Smooth muscle cell (in vitro differentiated cells): Measurements from ENCODE around the gene FOXB1. TPM values are rescaled to one million over a fixed set of nuclear protein-coding genes. Genes with fewer than 3 reads are reported as not detected.

Source experiments
- DNase-seq: peaks from one replicate; lab custom pipeline; 2025; ENCODE audit not compliant: unreplicated experiment; lab: John Stamatoyannopoulos, UW
- H2AFZ ChIP-seq: fragments of 200-600 bp; sonication (generic); 2 replicates; pipeline ENCODE4 v1.6.0; 2016; ENCODE audit warnings: antibody characterized with exemption, low read depth, mild to moderate bottlenecking
- H3F3A ChIP-seq: fragments of 200-600 bp; sonication (generic); 2 replicates; pipeline ENCODE4 v1.6.0; 2017; ENCODE audit warnings: antibody characterized with exemption, low read depth
- H3K27ac ChIP-seq: fragments of 200-600 bp; sonication (generic); 2 replicates; pipeline ENCODE4 v1.5.1; 2016; ENCODE audit warnings: low read depth, mild to moderate bottlenecking
- H3K27me3 ChIP-seq: fragments of 200-600 bp; sonication (generic); 2 replicates; pipeline ENCODE4 v1.6.1; 2016; ENCODE audit warnings: low read depth, mild to moderate bottlenecking
- H3K36me3 ChIP-seq: fragments of 200-600 bp; sonication (generic); 2 replicates; pipeline ENCODE4 v1.5.1; 2016; ENCODE audit warnings: low read depth
- H3K4me1 ChIP-seq: fragments of 200-600 bp; sonication (generic); 2 replicates; pipeline ENCODE4 v1.5.1; 2016; ENCODE audit warnings: low read depth
- H3K4me2 ChIP-seq: fragments of 200-600 bp; sonication (generic); 2 replicates; pipeline ENCODE4 v1.6.0; 2016; ENCODE audit warnings: mild to moderate bottlenecking
- H3K4me3 ChIP-seq: fragments of 200-600 bp; sonication (generic); 2 replicates; pipeline ENCODE4 v1.5.1; 2016; ENCODE audit warnings: mild to moderate bottlenecking
- H3K79me2 ChIP-seq: fragments of 200-600 bp; sonication (generic); 2 replicates; pipeline ENCODE4 v1.6.0; 2016; ENCODE audit warnings: low read depth, mild to moderate bottlenecking
- H3K9ac ChIP-seq: fragments of 200-600 bp; sonication (generic); 2 replicates; pipeline ENCODE4 v1.6.0; 2016; ENCODE audit warnings: low read depth
- H3K9me3 ChIP-seq: fragments of 200-600 bp; sonication (generic); replicated peaks from 2 replicates; pipeline ENCODE4 v1.5.1; 2016; ENCODE audit warnings: low read depth
- H4K20me1 ChIP-seq: fragments of 200-600 bp; sonication (generic); 2 replicates; pipeline ENCODE4 v1.6.0; 2016; ENCODE audit warnings: low read depth
- WGBS: methylation state at CpG from one replicate; pipeline ENCODE4 v1.1.7; 2016; ENCODE audit warnings: low lambda C conversion rate; 5-methylcytosine and 5-hydroxymethylcytosine counted together
- polyA plus RNA-seq: library from polyadenylated mRNA; unstranded; fragments of >200 nt; fragmentation: Nextera tagmentation; extraction: Ambion mirVana; gene quantifications from 2 replicates; pipeline ENCODE4 v1.2.1, GENCODE V29; 2016
- total RNA-seq: library from RNA; depleted of rRNA; stranded (reverse); fragments of >200 nt; gene quantifications from 2 replicates; pipeline ENCODE4 v1.2.3, GENCODE V29; 2014
- TF ChIP-seq, protein P1 (sequence below): fragments of 200-600 bp; sonication (generic); IDR thresholded peaks from 2 replicates; pipeline ENCODE4 v1.5.1; 2017; ENCODE audit warnings: borderline replicate concordance, mild to moderate bottlenecking, antibody characterized with exemption; ENCODE audit not compliant: insufficient read depth, poor library complexity, severe bottlenecking

The FOXB1 gene
- total and polyA plus RNA-seq, 2 experiments from 2014 or later, result not detected

DNA sequence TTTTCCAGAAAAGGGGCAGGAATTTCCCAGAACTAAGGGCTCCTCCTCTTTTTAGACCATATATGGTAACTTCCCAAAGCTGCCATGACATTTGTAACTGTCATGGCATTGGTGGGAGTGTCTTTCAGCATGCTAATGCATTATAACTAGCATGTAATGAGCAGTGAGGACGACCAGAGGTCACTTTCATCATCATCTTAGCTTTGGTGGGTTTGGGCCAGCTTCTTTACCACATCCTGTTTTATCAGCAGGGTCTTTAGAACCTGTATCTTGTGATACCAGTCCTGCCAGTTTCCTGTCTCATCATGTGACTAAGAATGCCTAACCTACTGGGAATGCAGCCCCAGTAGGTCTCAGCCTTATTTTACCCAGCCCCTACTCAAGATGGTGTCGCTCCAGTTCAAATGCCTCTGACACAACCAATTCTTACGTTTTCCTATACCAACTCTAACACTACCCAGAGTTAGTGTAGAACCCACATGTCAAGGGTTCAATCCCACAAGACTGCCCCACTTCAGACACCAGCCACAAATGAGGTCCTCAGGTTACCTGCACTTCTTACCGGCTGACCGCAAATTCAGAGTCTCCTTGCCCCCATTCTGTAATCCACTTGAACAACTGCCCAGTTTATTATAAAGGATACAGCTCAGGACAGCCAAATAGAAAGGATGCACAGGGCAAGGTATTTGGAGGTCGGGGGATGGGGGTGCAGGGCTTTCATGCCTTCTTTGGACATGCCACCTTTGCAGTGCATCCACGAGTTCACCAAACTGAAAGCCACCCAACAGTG is 17.7 kb downstream of the FOXB1 start:
- no peak overlapping the region for H3K27ac ChIP-seq
- H3K9ac ChIP-seq, result no peak overlapping the region
- 86% methylated on average over 7 of the region's 7 CpGs for WGBS
- no peaks in the 10 kb centered on the region for H3K36me3 ChIP-seq
- no peak overlapping the region for H2AFZ ChIP-seq
- H4K20me1 ChIP-seq, result no peaks in the 10 kb centered on the region
- no peaks in the 10 kb centered on the region for H3K4me1 ChIP-seq
- no peaks in the 10 kb centered on the region for H3K9me3 ChIP-seq
- H3K4me2 ChIP-seq, result no peak overlapping the region
- TF ChIP-seq, protein P1, sequence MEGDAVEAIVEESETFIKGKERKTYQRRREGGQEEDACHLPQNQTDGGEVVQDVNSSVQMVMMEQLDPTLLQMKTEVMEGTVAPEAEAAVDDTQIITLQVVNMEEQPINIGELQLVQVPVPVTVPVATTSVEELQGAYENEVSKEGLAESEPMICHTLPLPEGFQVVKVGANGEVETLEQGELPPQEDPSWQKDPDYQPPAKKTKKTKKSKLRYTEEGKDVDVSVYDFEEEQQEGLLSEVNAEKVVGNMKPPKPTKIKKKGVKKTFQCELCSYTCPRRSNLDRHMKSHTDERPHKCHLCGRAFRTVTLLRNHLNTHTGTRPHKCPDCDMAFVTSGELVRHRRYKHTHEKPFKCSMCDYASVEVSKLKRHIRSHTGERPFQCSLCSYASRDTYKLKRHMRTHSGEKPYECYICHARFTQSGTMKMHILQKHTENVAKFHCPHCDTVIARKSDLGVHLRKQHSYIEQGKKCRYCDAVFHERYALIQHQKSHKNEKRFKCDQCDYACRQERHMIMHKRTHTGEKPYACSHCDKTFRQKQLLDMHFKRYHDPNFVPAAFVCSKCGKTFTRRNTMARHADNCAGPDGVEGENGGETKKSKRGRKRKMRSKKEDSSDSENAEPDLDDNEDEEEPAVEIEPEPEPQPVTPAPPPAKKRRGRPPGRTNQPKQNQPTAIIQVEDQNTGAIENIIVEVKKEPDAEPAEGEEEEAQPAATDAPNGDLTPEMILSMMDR, result no peak
- no peak overlapping the region for H3K4me3 ChIP-seq
- H3F3A ChIP-seq, result no peaks in the 10 kb centered on the region
- no peaks in the 10 kb centered on the region for H3K79me2 ChIP-seq
- H3K27me3 ChIP-seq, result no peaks in the 10 kb centered on the region
- DNase-seq, result no peak

DNA sequence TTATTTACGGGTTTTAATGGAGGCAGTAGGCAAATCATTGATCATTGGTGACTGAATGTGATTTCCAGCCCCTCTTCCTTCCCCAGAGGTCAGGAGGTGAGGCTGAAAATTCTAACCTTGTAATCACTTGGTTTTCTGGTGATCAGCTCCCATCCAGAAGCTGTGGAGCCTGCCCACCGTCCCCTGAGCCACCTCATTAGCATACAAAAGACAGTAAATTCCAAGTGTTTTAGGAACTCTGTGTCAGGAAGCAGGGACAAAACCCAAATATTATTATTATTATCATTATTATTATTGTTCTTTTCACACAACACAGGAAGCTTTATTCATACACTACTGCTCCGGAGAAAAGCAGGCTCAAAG is 18.2 kb downstream of the FOXB1 start:
- 70% methylated on average over 3 of the region's 3 CpGs for WGBS

DNA sequence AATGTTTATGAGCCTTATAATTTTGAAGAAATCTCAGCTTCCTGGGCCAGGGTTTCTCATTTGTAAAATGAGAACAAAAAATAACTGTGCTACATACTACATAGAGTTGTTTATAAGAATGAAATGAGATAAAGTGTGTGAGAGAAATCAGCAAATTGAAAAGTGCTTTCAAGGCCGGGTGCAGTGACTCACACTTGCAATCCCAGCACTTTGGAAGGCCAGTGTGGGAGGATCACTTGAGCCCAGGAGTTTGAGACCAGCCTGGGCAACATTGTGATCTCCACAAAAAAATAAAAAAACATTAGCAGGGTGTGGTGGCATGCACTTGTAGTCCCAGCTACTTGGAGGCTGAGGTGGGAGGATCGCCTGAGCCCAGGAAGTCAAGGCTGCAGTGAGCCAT is 22.4 kb downstream of the FOXB1 start:
- TF ChIP-seq, protein P1, result no peak
- Histone ChIP-seq H3K4me2 (peak overlapping the region; percentile 8), H3K27ac (no peak overlapping the region), H3F3A (no peaks in the 10 kb centered on the region), H2AFZ (no peak overlapping the region), H4K20me1 (no peaks in the 10 kb centered on the region), H3K36me3 (no peaks in the 10 kb centered on the region), H3K9me3 (no peaks in the 10 kb centered on the region), H3K4me1 (no peaks in the 10 kb centered on the region), H3K9ac (no peak overlapping the region), H3K79me2 (no peaks in the 10 kb centered on the region), H3K4me3 (no peak overlapping the region), H3K27me3 (peaks cover 4% of the 10 kb centered on the region)
- no peak for DNase-seq
- 49% methylated on average over 2 of the region's 2 CpGs for WGBS

More for the DNA sequence above, 18.2 kb downstream of the FOXB1 start:
- Histone ChIP-seq H3K4me1 (no peaks in the 10 kb centered on the region), H2AFZ (no peak overlapping the region), H3K9me3 (no peaks in the 10 kb centered on the region), H4K20me1 (no peaks in the 10 kb centered on the region), H3K9ac (no peak overlapping the region), H3K79me2 (no peaks in the 10 kb centered on the region), H3F3A (no peaks in the 10 kb centered on the region), H3K27ac (no peak overlapping the region), H3K27me3 (no peaks in the 10 kb centered on the region), H3K36me3 (no peaks in the 10 kb centered on the region), H3K4me3 (no peak overlapping the region), H3K4me2 (no peak overlapping the region)
- TF ChIP-seq, protein P1, result no peak
- DNase-seq, result no peak

DNA sequence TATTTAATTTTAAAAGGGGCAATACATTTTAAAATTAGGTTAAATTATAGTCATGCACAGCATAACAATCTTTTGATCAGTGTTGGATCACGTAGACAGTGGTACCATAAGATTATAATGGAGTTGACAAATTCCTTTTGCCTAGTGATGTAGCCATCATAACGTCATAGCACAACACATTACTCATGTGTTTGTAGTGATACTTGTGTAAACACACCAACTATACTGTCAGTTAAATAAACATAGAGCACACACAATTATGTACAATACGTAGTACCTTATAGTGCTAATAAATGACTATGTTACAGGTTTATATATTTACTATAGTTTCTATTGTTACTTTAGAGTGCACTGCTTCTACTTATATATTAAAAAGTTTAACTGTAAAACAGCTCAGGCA is 31.2 kb downstream of the FOXB1 start:
- Histone ChIP-seq H3K27ac (no peak overlapping the region), H3K9ac (no peak overlapping the region)
- TF ChIP-seq, protein P1, result no peak

More for the DNA sequence above, 31.2 kb downstream of the FOXB1 start:
- Histone ChIP-seq H3K79me2 (no peaks in the 10 kb centered on the region), H3K4me2 (no peak overlapping the region), H3K27me3 (peaks cover 34% of the 10 kb centered on the region), H3K4me3 (no peak overlapping the region), H3K4me1 (peaks cover 4% of the 10 kb centered on the region), H2AFZ (no peak overlapping the region), H4K20me1 (no peaks in the 10 kb centered on the region), H3F3A (no peaks in the 10 kb centered on the region), H3K9me3 (no peaks in the 10 kb centered on the region), H3K36me3 (no peaks in the 10 kb centered on the region)
- 80% methylated on average over 3 of the region's 3 CpGs for WGBS
- DNase-seq, result no peak
